GM19452 (cell line): ENCODE data around the gene RNASE13.
"Not testable (repeated sequence)": the region's sequence is repeated elsewhere in the genome, so short reads cannot be mapped to it uniquely, and the experiment has no call there.

ENCODE experiments used
- ATAC-seq: cut with Tn5 transposase; IDR thresholded peaks from one replicate; pipeline ENCODE4 v1.9.1; 2021; ENCODE audit not compliant: unreplicated experiment

The RNASE13 gene

DNA sequence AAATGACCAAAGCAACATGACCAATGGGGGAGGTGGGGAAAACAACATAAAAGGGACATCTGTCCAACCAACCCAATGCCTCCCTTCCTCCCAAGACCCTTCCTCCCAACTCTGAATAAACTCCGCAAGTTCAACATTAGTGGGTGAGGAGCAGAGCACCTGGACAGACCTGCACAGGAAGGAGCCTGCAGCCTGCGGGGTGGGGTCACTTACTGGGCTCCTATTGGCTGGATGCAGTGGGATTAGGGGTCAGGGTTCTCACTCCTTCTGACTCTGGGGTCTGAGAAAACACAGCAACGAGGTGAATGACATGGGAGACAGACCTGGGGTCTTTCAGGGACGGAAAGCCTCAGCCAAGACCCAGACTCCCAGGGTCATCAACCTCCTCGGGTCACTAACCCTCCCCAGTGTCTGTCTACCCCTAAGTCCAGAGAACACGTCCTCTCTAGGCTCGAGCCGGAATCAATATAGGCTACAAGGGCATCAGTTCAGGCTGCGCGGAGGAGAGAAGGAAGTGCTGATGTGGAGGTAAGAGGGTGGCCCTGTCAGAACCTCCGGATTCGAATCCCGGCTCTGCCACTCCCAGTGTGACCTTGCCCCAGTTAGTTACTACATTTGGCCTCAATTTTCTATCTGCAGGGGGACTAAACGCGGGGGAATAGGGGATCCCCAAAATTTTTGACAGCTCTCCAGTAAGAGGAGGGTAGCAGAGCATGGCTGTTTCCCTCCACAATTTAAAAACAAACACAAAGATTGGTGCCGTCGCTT, 10.6 kb downstream of the RNASE13 start:
- ATAC-seq = no peak

DNA sequence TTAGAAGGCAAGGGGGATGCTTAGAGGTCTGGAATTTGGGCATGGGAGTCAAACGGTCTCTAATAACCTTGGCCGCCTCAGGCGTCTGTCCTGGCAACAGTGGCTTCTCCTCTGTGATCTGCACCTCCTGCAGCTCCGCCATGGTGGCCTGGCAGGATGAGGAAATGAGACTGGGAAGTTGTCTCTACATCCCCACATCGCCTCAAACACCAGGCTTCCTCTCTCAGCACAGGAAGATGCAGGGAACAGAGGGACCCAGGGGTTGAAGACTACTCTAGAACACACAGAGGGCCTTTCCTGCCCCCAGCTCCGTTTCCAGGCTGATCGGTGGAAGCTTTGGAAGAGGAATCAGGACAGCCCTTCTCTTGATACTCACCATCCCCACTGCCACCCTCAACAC, 11.4 kb downstream of the RNASE13 start:
- no peak for ATAC-seq

DNA sequence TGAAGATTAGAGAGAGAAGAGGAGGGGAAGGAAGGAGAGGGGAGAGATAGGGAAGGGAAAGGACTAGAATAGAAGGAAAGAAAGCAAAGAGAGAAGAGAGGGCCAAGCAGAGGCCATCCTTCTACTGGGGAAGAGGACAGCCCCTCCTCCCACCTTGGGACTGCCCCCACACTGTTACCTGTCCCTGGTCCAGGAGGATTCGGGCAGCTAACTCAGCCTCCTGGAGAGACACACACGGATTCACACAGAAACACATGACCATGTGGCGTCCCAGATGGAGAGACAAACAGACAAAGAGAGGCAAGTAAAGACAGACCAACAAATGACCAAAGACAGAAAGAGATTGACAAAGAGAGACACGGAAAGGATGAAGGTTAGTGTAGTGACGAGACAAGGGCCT, 11.9 kb downstream of the RNASE13 start:
- no peak for ATAC-seq

DNA sequence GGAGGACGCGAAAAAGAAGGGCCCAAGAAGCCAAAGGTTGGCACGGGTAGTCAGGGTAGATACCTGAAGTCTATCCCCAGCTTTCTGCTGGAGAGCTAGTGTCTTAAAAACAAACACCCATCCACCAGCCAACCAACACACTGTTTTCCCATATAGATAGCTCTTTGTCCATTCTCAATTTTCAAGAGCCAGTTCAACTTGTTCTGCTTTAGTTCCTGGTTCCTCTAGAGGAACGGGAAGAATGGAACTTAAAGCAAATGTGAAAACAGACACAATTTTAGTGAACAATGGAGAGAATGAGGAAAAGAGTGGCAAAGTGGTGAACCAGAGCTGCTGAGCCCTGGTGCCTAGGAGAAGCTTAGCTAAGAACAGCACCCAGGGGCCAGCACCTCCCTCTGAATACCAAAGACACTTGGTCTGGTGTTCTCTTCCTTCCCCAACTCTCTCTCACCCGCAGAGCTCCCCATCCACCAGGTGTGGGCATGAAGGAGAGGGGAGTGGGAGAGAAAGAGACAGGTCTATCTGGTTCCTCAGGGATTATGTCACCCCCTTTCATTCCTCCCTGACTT, 13.5 kb downstream of the RNASE13 start:
- no peak for ATAC-seq

DNA sequence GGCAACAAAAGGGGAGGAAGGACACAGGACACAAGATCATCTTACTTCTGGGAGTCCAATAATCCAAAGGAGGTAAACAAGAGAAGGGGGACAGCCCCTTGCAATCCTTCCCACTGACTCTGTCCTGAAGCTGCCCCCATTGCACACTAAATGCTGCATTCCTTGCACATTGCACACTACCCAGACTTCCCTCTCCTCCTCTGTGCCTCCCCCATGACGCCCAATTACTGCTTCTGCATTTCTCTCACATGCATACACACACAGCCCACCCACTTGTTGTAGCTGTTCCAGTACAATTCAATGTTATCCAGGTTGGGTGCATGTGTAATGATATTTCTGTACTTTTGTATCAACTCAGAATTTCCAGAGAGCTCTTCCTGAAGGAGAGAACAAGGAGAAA, 15.2 kb downstream of the RNASE13 start:
- no peak for ATAC-seq

DNA sequence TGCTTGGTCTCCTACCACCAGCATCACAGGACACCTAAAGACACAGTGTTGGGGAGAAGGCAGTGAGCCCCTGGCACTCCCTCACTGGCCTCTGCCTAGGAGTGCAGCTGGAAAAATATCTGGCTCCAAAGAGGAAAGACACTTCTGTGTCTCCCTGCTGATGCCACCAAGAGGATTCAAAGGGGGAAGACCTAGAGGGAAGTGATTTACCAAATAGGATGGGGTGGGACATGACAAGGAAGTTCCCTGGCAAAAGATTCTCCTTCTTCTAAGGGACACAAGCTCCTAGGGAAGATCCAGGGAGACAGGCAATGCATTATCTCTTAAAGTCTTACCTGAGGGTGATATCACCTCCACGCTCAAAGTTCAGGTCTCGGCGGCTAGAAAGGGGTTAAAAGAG, 15.8 kb downstream of the RNASE13 start:
- no peak for ATAC-seq

DNA sequence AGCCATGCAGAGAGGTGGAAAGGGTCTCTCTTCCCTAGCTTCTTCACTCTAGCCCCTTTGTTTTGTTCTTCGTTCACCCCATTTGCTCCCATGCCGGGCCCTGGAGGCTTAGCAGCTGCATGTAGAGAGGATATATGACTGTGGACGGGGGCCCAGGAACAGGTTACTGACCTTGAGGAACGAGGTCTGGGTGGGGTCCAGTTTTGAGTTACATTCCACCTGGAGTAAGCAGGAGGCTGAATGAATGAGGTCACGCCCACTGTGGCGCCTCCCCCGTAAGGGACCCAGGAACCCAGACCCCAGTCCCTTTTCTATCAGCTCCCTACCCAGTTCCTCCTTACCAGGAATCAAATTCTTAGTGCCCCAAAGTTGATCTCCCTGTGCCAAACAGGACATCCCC, 16.3 kb downstream of the RNASE13 start:
- no peak for ATAC-seq

DNA sequence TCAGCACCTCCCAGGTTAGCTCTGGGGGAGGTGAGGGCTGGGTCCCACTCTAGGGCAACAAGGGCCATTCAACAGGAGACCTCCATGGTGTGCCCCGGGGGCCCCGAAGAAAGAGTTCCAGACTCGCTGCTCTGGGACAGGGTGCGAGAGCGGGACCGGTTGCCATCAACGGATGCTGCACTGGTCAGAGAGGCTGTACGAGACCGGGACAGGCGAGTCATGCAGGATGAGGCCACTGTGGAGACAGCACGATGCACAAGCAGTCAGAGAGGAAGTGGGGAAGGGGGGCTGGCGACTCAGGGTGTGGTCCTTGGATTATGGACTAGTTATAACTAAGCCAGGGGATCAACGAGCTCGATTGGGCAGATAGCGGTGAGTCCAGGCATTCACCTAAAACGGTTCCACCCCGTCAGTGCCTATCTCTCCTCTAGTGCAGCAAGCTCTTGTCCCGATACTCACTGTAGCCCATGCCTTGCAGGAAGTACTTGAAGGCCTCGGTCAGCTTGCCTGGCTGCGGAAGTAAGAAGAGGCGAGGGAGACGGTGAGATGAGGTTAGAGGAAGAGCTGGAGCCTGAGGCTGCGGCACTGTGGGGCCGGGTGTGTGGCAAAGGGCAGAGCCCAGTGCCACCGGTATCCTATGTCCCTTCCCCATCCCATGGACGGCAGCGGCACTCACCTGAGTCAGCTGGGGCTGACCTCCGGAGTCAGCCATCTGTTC, 16.9 kb downstream of the RNASE13 start:
- ATAC-seq = no peak

DNA sequence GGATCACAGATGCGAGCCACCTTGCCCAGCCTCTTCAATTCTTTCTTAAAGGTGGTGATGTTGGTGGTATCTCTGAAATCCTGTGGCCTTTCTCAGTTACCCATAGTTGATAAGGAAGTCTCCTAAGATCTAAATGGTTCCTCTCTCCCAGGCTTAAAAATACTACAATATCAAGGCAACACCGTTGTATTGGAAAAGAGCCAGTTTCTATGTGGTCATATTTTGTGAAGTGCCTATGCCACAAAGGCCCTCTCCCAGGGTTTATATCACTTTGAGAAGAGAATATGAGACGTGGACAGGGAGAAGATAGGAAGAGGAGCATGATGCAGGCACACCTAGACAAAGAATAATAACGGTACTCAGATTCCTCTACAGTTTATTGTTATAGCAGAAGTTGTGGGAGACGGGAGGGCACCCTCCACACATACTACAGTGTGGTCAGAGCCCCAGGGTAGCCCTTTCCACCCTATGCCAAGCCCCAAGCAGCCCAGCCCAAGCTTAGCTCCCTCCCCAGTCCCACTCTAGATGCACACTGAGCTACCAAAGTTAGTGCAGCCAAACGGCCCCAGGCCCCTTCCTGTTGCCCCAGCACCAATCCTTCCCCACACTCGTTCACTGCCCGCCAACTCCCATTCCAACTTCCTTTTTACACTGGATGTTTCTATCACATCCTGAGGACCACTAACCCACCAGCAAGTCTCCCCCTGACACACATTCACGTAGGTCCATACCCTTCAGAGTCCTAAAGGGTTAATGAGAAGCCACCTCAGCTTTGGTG, 18.0 kb downstream of the RNASE13 start:
- no peak for ATAC-seq

DNA sequence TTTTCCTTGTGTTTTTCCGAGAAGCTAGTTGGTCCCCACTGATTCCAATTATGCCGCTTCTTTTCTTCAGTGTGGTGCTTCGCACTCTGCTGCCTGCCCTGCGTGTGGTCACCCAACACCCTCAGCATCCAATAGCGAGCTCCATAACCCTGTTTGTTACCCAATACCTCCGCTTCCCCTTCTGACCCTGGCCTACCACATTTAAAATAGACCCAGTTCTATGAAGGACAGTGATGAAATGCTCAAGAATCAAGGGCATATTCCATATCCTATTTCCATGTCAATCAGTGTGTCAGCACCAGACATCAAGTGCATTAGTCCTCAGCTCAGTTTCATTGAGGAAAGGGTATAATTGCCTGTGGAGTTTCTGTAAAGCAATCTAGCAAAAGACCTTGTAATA, 19.3 kb downstream of the RNASE13 start:
- ATAC-seq = no peak

DNA sequence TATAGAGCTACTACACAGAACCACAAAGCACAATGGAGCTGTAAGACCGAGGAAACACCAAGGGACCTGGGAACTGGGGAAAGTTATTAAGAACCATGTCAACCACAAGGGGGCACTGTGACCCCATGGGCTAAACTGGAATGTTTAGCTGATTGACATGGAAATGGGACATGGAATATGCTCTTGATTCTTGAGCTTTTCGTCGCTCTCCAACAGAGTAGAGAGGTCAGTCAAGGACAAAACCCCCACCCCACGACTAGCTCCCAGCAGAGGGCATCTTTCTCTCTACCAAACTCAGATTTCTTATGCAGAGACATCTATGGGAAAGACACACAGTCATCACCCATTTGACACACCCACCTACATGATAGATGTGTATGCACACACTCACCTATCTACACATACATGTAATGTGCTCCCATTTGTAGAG, 19.8 kb downstream of the RNASE13 start:
- ATAC-seq = no peak

DNA sequence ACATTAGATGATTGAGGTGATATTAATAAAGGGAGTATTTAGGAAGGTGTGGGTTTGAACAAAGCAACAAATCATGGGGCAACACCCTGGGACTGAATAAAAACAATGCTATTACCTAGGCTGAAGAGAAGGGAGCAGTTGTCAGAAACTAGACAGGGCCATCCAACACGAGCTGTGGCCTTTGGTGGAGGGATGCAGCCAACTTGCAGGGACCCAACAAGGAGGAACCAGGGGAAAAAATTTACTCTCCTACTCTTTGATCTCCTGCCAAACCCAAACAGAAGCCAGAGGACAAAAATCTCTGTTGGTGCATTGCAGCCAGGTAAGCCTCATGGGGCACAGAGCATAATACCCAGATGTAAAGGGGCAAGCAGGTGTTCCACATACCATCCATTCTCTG, 23.5 kb downstream of the RNASE13 start:
- ATAC-seq = no peak

DNA sequence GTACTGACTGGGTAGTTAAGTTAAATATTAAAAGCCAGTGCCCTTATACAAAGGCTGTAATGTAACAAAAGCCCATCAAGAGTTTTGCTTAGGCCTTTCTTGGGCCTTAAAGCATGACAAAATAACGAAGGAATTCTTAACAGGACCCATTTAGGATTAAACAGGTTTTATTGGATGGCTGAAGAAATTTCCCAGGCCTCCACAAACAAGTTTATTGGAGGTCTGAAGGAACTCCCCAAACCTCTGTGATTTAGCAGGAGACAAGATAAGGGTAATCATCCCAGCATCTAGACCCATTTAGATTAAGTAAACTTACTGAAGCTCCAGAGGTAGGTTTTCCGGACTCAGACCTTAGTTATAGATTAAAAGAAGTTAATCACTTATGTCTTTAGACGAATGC, 24.9 kb downstream of the RNASE13 start:
- ATAC-seq = not testable (repeated sequence)

DNA sequence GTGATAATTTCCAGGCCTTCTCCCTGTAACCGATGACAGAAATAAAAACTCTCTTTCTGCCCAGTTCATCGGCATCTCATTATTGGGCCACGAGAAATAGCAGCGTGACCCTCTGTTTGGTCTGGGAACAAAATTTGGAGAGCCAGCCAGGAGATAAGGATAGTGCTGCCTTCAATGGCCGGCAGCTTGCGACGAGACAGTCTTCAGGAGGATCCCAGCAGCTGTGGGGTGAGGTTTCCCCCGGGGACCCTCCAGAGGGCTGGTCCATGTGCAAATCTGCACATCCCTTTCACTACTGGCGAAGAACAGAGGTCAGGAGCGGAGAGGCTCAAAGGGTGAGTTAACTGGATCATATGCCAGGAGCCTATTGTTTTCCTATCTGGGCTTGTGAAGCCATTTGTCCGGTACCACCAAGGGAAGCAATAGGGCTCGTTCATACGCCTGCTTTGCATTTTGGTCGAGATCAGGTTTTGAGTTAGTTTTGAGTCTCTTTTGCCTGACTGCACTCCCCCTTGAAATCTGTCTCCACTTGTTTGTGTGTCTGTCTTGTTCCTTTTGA, 30.7 kb downstream of the RNASE13 start:
- ATAC-seq = no peak

DNA sequence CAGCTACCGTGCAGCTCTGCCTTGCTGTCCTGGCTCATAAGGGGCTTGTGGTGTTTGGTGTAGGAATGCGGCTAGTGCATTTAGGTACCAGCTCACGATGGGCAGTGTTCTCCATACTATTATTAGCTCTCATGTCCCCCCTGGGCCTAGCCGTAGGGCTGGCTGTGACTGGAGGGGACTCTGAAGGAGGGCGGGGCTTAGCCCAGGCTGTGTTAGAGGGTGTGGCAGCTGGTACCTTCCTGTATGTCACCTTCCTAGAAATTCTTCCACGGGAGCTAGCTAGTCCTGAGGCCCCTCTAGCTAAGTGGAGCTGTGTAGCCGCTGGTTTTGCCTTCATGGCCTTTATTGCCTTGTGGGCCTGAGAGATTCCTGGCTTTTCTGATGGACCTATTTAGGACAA, 33.4 kb downstream of the RNASE13 start:
- no peak for ATAC-seq

DNA sequence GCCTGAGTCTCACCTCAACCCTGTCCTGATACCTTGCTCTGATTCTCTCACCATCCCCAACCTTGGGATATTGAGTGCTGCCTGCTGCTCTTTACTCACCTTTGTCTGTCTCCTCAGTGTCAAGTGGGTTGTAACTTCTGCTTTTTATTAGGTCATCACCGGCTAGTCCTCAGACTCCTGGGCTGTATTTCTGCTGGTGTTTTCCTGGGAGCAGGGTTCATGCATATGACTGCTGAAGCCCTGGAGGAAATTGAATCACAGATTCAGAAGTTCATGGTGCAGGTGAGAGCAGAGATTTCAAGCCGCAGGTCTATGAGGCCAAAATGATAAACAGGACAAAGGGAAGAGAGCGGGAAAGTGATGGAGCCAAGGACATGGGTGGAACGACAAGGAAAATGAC, 35.0 kb downstream of the RNASE13 start:
- no peak for ATAC-seq

DNA sequence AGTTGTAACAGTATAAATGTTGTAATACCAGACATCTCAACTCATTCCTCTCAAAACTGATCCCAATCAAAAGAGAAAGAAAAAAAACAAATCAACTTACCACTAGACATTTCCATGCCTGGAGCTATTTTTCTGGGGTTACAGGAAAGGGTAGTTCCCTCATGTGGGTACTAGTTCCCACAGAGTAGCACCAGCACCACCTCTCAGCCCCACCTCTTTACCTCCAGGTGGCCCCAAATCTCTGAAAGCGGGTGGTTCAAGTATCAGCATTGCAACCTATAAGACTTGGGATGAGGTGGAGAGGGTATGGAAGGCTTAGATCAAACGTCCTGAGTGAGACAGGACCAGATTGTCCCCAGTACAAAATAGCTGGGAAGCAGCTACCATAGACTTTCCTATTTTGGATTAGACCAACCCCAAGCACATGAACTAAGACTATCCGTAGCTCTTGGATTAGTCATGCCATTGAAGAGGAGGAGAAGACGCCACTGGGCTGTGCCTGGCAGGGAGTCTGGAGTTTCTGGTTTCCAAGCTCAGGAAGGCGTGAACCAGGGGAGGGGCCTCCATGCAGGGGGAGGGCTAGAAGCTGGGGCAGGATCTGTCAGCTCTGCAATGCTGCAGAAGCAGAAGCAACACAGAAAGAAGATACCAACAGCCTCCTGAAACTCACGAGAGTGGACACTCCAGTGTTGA, 35.8 kb downstream of the RNASE13 start, which contains the start of gene SLC39A2:
Gene SLC39A2, plus strand, starts transcription at position 620 of the 693 bp plus-strand sequence. CDS start 154 bp downstream, outside the sequence.
- ATAC-seq = no peak

DNA sequence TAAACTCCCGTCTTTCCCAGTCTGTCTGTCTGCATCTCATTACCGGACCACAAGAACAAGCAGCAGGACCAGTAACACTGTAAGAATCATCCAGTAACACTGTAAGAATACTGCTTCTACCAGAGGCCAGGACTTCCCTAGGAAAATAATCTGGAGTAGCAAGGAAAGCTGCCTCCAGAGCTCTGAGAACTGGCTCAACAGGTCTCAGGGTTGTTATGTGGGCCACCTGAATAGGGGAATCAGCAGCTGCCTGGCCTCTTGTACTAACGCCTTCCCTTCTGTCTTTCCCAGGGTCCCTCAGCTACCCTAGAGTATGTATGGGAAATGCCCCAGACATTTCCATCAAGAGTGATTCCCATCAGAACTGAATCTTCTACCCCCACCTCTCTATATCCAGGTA, 36.5 kb downstream of the RNASE13 start:
- no peak for ATAC-seq

DNA sequence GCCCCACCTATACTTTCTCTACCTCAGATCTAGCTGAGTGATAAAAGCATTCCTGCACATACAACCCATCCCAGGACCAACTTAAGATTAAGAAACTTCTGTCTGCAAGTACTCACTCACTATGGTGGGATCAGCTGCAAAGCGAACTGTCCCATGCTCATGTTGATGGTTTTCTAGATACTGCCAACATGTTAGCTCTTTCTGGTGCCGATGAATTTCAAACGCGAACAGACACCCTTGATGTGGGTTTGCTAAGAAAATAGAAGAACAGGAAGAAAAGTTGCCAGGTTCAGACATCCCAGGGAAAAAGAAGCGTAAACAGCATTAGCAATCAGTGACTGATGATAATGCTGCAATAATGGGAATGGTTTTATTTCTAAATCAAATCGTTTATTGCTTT, 37.0 kb downstream of the RNASE13 start:
- no peak for ATAC-seq

DNA sequence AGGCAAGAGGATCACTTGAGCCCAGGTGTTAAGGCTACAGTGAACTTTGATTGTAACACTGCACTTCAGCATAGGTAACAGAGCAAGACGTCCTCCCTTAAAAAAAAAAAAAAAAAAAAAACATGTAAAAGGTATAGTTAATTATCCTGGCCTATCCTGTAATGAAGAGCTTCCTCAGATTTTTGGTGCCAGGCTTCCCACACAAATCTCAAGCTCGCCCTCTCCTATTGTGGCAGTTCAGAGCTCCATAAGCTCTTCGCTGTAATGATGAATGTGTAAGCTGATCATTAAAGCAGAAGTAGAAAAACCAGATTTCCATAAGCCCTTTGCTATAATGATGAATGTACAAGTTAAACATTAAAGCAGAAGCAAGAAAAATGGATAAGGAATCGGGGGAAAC, 37.5 kb downstream of the RNASE13 start:
- ATAC-seq = no peak
